Measurements from ENCODE around the gene TNFRSF8.

- TF ChIP-seq CTCF (IDR thresholded peaks at IDR 0.05 in 4 of 5, conservative IDR thresholded peaks at IDR 0.05 in 1 of 5) (no peak), POLR2A (IDR thresholded peaks at IDR 0.05) (no peak)
Observed at GRCh38 chr1:12178511-12178910, 115.4 kb downstream of the TNFRSF8 start.
